GM12875 (cell line): ENCODE data around the gene NCK2.

Experiments
- H3K4me3 ChIP-seq: one replicate; pipeline ENCODE4 v1.5.1; 2011; ENCODE audit warnings: low read depth, low read length, control low read depth
- CTCF ChIP-seq: IDR thresholded peaks from 2 replicates; pipeline ENCODE4 v1.5.1; 2011; ENCODE audit warnings: low read depth, mild to moderate bottlenecking, control low read depth, inconsistent platforms, low read length, moderate library complexity, borderline replicate concordance; ENCODE audit not compliant: insufficient read depth

NCK2 gene

GRCh38 chr2:105725388-105725787 is 19.3 kb upstream of the NCK2 start:
- no peak overlapping the region for H3K4me3 ChIP-seq
- no peak for TF ChIP-seq CTCF

GRCh38 chr2:105730170-105730569 is 14.5 kb upstream of the NCK2 start:
- no peak overlapping the region for H3K4me3 ChIP-seq
- TF ChIP-seq CTCF = no peak

GRCh38 chr2:105731511-105731910 is 13.2 kb upstream of the NCK2 start:
- H3K4me3 ChIP-seq = no peak overlapping the region
- no peak for TF ChIP-seq CTCF

- no peak overlapping the region for H3K4me3 ChIP-seq
- no peak for TF ChIP-seq CTCF
These were observed 12.6 kb upstream of the NCK2 start for GRCh38 chr2:105732101-105732500.

GRCh38 chr2:105732955-105733607 is 11.6 kb upstream of the NCK2 start:
- no peak overlapping the region for H3K4me3 ChIP-seq
- TF ChIP-seq CTCF = no peak

GRCh38 chr2:105733875-105734274 is 10.8 kb upstream of the NCK2 start:
- no peak for TF ChIP-seq CTCF
- no peak overlapping the region for H3K4me3 ChIP-seq

- TF ChIP-seq CTCF = no peak
- H3K4me3 ChIP-seq = no peak overlapping the region
These were observed 9.8 kb upstream of the NCK2 start for GRCh38 chr2:105734762-105735538.
